OCI-LY3 (cell line): ENCODE data around the gene CTNNA3.

Source experiments
- CTCF ChIP-seq: fragments of 200-600, 300-600 bp; sonication (generic); IDR thresholded peaks from 2 replicates; pipeline ENCODE4 v1.5.1; 2014; ENCODE audit warnings: antibody characterized with exemption, low read length, low read depth
- EZH2phosphoT487 ChIP-seq: fragments of 200-600 bp; shearing (Covaris generic); IDR thresholded peaks from 2 replicates; pipeline ENCODE4 v1.6.1; 2018; ENCODE audit warnings: antibody characterized with exemption, mixed run types, low read depth

DNA sequence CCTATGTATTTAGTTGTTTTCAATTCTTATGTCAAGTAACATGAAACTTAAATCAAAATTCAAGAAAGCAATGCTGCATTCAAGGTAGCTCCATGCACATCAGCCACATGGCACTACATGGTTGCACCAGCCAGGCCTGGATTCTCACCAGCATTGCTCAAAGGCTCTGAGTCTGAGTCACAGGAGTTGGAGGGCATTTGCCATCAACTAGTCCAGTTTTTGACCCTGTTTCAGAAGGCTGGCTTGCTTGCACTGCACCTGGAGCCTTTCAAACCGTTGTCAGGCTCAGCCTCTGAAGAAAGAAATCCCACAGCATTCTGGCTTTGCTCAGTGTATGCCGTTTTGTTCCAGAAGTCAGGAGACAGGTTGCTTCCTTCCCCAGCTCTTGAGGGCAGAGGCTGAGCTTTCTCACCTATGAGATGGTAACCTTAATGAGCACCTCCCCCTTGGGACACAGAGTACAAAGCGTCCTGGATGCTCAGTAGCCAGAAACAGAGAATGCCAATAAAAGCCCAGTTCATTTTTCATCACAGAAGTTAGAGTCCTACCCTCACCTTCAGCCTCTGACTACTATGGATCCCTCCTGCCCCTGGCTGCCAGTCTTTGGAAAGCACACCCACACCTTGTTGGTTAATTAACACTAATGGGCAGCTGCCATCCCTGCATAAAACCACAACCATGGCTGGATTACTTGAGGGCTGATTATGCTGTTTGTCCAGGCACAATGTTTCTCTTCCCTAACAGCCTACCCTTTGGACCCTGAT is 1058.5 kb downstream of the CTNNA3 start:
- TF ChIP-seq CTCF (no peak), EZH2phosphoT487 (no peak)
